Activated naive CD4-positive, alpha-beta T cell treated with anti-CD3 and anti-CD28 coated beads, Interleukin-2, amount 50 U/mL, for 24 hours (primary cell): ENCODE data around the gene RLN3.

Experiments
- H3K27ac Mint-ChIP-seq: one replicate; pipeline ENCODE4 v1.8.0; 2021; ENCODE audit warnings: mild to moderate bottlenecking, mixed read lengths
- H3K27me3 Mint-ChIP-seq: one replicate; pipeline ENCODE4 v1.8.0; 2021; ENCODE audit warnings: mixed read lengths
- H3K36me3 Mint-ChIP-seq: one replicate; pipeline ENCODE4 v1.8.0; 2021; ENCODE audit warnings: mixed read lengths
- H3K4me1 Mint-ChIP-seq: one replicate; pipeline ENCODE4 v1.8.0; 2021; ENCODE audit warnings: mixed read lengths
- H3K4me3 Mint-ChIP-seq: one replicate; pipeline ENCODE4 v1.8.0; 2021; ENCODE audit warnings: mild to moderate bottlenecking, mixed read lengths
- H3K9me3 Mint-ChIP-seq: one replicate; pipeline ENCODE4 v1.8.0; 2021; ENCODE audit warnings: mixed read lengths

RLN3 gene, protein sequence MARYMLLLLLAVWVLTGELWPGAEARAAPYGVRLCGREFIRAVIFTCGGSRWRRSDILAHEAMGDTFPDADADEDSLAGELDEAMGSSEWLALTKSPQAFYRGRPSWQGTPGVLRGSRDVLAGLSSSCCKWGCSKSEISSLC

DNA sequence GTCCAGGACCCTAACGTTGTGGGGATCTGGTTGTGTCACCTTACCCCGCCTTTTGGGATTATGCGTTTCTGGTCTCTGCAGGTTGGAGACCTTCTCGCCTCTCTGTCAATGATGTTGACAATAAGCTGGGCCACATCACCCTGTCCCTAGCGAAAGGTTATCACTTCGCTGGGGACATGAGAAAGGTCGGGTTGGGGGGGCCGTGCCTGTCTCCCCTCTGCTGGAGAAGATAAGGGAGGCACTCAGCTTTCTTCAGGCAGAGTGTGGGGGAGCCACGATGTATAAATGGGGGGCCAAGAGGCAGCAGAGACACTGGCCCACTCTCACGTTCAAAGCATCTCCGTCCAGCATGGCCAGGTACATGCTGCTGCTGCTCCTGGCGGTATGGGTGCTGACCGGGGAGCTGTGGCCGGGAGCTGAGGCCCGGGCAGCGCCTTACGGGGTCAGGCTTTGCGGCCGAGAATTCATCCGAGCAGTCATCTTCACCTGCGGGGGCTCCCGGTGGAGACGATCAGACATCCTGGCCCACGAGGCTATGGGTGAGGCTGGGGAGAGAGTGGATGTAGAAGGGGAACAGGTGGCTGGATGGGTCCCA lies at the start of gene RLN3:
RLN3 (plus strand) TSS at position 293 of the 595 bp plus-strand sequence; CDS start at position 350, 57 bp downstream.
- no peaks in the 10 kb centered on the region for H3K27me3 Mint-ChIP-seq
- H3K36me3 Mint-ChIP-seq: no peaks in the 10 kb centered on the region
- H3K27ac Mint-ChIP-seq: no peak within 1 kb of the TSS
- no peak within 1 kb of the TSS for H3K4me3 Mint-ChIP-seq
- peaks cover 36% of the 10 kb centered on the region for H3K4me1 Mint-ChIP-seq
- no peaks in the 10 kb centered on the region for H3K9me3 Mint-ChIP-seq

DNA sequence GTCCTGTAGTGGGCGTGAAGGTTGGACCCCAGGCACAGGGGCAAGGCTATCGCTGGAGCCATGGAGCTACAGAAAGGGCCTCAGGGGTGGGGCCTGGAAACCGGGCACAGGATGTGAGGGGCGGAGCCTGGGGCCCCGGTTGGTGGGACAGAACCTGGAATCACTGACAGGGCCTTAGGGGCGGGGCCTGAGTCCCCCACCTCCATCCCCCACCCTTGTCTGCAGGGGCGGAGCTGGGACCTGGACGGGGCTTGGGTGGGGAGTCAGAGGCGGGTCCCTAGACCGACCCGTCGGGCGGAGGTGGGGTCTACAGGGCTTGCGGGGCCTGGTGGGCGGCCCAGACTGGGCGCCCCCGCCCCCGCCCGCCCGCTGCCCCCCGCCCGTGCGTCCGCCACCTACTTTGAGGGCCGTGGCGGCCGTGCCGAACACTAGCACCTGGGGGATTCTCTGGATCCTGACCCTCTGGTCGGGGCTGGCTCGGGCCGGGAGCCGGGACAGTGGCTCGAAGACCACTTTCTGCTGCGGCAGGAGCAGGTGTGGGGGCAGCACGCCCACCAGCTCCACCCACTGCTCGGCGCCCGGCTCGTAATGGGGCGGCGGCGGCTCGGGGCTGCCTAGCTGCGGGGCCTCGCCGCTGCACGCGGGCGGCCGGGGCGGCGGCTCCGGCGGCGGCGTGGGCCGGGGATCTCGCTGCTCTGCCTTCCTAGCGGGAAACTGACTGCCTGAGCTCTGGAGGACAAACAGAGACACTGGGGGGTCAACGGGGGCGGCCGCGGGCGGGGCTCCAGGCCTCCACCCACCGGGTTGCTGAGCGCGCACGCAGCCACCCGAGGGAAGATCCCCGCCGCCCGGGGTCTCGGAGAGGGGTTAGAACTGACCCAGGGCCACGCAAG lies 49.4 kb upstream of the RLN3 start:
- no peak overlapping the region for H3K27ac Mint-ChIP-seq
- H3K27me3 Mint-ChIP-seq: no peaks in the 10 kb centered on the region

DNA sequence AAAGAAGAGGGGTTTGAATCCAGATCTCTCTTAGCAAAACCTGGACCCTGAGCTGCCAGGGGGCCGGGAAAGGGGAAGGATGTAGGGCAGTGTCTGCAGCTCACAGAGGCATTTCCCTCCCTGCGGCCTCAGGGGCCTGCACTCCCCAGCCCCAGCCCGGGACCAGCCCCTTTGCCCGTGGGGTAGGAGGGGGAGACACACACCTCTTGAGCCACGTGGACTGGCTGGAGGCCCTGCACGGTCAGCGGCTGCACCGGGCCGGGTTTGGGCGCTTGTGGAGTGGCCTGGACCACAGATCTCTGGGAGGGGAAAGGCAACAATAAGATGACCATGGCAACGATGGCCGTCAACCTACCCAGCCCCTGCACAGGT lies 48.7 kb upstream of the RLN3 start:
- H3K4me3 Mint-ChIP-seq: no peak overlapping the region
- H3K27ac Mint-ChIP-seq: no peak overlapping the region
- H3K36me3 Mint-ChIP-seq: peaks cover 2% of the 10 kb centered on the region
- no peaks in the 10 kb centered on the region for H3K9me3 Mint-ChIP-seq
- no peaks in the 10 kb centered on the region for H3K27me3 Mint-ChIP-seq
- peaks cover 11% of the 10 kb centered on the region for H3K4me1 Mint-ChIP-seq

More for the DNA sequence above, 49.4 kb upstream of the RLN3 start:
- H3K4me3 Mint-ChIP-seq: no peak overlapping the region
- peaks cover 16% of the 10 kb centered on the region for H3K4me1 Mint-ChIP-seq
- H3K36me3 Mint-ChIP-seq: peaks cover 5% of the 10 kb centered on the region
- H3K9me3 Mint-ChIP-seq: no peaks in the 10 kb centered on the region

DNA sequence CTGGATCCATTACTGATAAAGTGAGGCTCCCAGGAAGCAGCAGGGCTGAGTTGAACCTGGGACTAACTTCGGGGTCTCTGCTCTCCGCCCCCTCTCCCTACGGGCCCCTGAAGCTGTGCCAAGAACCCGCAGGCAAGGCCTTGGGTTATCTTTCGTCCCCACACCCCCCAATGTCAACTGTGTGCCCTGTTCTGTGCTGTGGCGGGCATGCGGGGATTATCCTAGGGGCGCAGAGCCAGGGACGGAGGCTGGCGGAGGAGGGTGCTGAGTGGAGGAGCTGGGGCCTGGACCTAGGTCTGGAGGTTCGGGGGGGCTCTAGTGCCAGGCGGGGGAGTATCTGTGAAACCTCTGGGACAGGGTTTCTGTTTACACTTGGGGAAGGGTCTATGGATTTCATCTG lies 48.3 kb upstream of the RLN3 start:
- no peaks in the 10 kb centered on the region for H3K9me3 Mint-ChIP-seq
- H3K4me3 Mint-ChIP-seq: no peak overlapping the region
- H3K27ac Mint-ChIP-seq: no peak overlapping the region
- no peaks in the 10 kb centered on the region for H3K36me3 Mint-ChIP-seq
- no peaks in the 10 kb centered on the region for H3K27me3 Mint-ChIP-seq
- peaks cover 11% of the 10 kb centered on the region for H3K4me1 Mint-ChIP-seq

DNA sequence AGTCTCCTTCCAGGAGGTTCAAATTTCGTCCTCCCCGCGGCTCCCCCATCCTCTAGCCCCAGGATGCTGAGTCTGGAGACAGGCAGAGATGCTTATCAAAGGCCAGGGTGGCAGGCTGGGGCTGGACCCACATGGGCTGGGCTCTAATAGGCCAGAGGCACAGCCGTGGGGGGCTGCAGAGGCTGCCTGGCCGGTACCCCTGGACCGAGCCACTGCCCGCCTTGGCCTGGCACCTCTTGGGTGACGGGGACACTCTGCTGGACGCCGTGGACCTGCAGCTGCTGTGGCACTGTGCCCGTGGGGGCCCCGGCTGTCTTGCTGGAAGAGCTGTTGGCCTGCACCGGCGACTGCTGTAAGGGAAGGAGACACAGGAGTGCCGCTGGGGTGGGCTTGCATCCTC lies 47.6 kb upstream of the RLN3 start:
- Mint-ChIP-seq H3K4me1 (peaks cover 18% of the 10 kb centered on the region), H3K36me3 (no peaks in the 10 kb centered on the region), H3K4me3 (no peak overlapping the region), H3K9me3 (no peaks in the 10 kb centered on the region), H3K27me3 (no peaks in the 10 kb centered on the region), H3K27ac (no peak overlapping the region)

DNA sequence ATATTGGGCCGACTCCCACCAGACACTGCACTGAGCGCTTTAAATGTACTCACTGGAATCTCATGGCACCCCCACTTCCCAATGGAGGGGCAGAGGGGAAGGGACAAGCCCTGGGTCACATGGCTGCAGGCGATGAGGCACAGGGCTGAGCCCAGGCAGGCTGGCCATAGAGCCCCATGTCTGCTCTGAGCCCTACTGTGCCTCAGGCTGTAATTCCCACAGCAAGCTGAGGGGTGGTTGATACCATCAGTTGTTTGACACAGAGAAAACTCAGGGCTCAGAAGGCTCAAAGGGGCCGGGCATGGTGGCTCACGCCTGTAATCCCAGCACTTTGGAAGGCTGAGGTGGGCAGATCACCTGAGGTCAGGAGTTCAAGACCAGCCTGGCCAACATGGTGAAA lies 46.9 kb upstream of the RLN3 start:
- no peaks in the 10 kb centered on the region for H3K9me3 Mint-ChIP-seq
- no peak overlapping the region for H3K4me3 Mint-ChIP-seq
- H3K27me3 Mint-ChIP-seq: no peaks in the 10 kb centered on the region
- H3K36me3 Mint-ChIP-seq: no peaks in the 10 kb centered on the region
- peaks cover 22% of the 10 kb centered on the region for H3K4me1 Mint-ChIP-seq
- peak overlapping the region; percentile 23 for H3K27ac Mint-ChIP-seq

DNA sequence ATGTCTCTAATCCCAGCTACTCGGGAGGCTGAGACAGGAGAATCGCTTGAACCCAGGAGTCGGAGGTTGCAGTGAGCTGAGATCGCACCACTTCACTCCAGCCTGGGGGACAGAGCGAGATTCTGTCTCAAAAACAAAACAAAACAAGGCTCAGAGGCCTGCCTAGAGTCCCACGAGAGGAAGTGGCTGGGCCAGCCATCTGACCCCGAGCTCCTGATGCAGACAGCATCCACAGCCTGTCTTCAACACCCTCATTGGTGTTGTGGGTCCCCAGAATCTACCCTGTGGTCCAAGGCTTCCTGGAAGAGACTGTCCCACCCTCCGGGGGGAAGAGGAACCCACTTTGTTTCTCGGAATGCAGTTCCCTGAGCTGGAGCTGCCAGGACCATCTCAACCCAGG lies 46.5 kb upstream of the RLN3 start:
- H3K4me1 Mint-ChIP-seq: peaks cover 25% of the 10 kb centered on the region
- no peaks in the 10 kb centered on the region for H3K27me3 Mint-ChIP-seq
- no peaks in the 10 kb centered on the region for H3K9me3 Mint-ChIP-seq
- H3K27ac Mint-ChIP-seq: no peak overlapping the region
- no peaks in the 10 kb centered on the region for H3K36me3 Mint-ChIP-seq
- H3K4me3 Mint-ChIP-seq: no peak overlapping the region

DNA sequence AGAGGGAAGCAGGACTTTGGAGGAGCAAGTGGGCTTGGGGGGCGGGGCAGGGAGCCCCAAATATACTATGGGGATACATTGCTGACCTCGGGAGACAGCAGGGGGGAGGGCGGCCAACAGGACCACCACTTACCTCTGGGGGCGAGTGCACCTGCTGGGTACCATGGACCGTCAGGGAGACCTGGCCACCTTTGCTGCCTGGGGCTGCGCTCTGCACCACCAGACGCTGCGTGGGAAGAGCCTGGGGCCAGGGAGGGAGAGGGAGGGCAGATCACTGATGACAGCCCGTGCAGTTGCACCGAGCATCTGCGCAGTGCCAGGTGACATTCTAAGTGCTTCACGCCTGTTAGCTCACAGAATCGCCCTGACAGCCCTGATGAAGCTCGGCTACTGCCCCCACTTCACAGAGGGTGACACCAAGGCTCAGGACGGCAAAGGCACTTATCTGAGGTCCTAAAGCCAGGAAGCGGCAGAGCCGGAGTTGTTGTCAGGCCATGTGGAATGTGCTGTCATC lies 45.9 kb upstream of the RLN3 start:
- no peaks in the 10 kb centered on the region for H3K27me3 Mint-ChIP-seq
- no peaks in the 10 kb centered on the region for H3K36me3 Mint-ChIP-seq
- H3K4me1 Mint-ChIP-seq: peaks cover 30% of the 10 kb centered on the region
- H3K4me3 Mint-ChIP-seq: no peak overlapping the region
- no peak overlapping the region for H3K27ac Mint-ChIP-seq
- no peaks in the 10 kb centered on the region for H3K9me3 Mint-ChIP-seq

DNA sequence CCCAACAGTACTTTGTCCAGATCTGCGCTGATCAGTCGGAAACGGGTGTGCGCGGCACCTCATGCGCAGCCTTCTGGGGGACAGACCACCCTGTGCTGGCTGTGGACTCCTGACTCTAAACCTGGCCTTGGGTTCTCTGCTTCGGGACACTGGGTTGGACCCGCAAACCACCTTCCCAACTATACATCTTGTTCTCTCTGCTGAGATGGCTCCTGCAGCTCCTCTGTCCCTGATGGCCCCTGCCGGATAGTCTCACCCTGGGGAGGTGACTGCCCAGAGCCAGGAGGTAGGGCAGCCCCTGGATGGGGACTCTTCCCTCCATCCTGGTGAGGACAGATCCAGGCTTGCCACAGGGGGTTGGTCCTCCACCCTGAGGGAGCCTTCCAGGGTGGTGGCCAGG lies 45.2 kb upstream of the RLN3 start:
- Mint-ChIP-seq H3K4me1 (peaks cover 37% of the 10 kb centered on the region), H3K27ac (peak overlapping the region; percentile 70), H3K9me3 (no peaks in the 10 kb centered on the region), H3K27me3 (no peaks in the 10 kb centered on the region), H3K4me3 (no peak overlapping the region), H3K36me3 (no peaks in the 10 kb centered on the region)

DNA sequence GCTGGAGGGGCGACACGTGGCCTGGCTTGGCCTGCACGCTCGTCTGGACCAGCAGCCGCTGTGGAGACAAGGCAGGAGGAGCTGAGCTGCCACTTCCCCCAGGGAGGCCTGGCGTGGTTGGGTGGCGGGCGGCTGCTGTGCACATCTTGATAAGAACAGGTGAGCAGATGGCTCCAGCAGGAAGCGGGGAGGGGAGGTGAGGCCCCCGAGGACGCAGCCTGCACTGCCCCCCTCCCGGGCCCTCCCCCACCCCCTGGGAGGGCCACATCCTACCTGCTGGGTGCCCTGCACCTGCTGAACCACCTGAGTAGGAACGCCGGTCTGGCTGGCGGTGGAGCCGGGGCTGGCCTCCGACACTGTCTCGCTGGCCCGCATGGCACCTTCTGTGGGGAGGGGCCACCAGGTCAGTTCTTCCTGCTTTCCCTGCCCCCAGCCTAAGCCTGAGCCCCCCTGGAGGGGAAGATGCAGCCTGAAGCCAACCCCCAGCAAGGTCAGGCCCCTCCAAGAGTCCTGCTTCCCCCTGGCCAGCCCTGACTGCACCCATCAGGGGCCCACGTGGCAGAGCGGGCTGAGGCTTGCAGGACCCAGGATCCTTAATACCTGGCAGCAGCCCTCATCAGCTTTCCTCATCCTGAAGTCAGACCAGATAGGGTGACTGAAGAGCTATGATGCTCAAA lies 44.6 kb upstream of the RLN3 start:
- no peaks in the 10 kb centered on the region for H3K27me3 Mint-ChIP-seq
- H3K27ac Mint-ChIP-seq: peak overlapping the region; percentile 70
- H3K4me3 Mint-ChIP-seq: no peak overlapping the region

DNA sequence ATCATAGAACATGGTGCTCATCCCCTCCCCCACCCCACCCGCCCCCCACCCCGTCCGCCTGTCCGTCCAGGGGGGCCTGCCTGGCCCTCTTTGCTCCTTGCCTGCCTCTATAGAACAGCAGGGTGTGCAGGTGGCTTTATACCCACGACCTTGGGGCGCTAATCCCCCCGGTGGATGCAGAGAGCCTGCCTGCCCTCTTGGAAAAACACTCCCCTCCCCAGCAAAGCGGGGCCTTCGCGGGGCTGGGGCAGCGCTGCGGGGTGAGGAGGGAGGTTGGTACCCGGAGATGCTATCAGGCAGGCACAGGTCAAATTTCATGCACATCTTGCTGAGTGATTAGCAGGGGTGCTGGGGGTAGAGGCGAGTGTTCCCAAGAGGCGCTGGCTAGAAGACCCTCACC lies 43.8 kb upstream of the RLN3 start:
- Mint-ChIP-seq H3K4me1 (peaks cover 50% of the 10 kb centered on the region), H3K36me3 (no peaks in the 10 kb centered on the region), H3K4me3 (no peak overlapping the region), H3K27ac (peak overlapping the region; percentile 35), H3K9me3 (no peaks in the 10 kb centered on the region), H3K27me3 (no peaks in the 10 kb centered on the region)

More for the DNA sequence above, 44.6 kb upstream of the RLN3 start:
- H3K4me1 Mint-ChIP-seq: peaks cover 42% of the 10 kb centered on the region
- no peaks in the 10 kb centered on the region for H3K36me3 Mint-ChIP-seq
- H3K9me3 Mint-ChIP-seq: no peaks in the 10 kb centered on the region

DNA sequence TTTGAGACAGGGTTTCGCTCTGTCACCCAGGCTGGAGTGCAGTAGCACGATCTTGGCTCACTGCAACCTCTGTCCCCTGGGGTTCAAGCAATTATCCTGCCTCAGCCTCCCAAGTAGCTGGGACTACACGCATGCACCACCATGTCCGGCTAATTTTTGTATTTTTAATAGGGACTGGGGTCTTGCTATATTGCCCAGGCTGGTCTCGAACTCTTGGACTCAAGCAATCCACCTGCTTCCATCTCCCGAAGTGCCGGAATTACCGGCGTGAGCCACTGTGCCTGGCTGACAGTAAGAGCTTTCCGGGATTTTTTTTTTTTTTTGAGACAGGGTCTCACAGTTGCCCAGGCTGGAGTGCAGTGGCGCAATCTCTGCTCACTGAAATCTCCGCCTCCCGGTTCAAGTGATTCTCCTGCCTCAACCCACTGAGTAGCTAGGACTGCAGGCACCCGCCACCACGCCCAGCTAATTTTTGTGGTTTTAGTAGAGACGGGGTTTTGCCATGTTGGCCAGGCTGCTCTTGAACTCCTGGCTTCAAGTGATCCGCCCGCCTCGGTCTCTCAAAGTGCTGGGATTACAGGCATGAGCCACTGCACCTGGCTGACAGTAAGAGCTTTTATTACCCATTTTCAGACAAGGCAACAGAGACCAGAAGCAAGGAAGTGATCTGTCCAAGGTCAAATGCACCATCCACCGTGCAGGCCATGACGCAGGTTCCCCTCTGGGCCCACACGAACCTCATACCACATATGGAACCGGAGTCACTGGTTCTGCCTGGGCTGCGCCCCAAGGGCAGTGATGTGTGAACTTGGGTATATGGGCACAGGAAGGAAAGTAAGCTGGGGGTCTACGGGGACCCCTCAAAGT lies 42.8 kb upstream of the RLN3 start:
- Mint-ChIP-seq H3K4me3 (peak overlapping the region; percentile 35), H3K9me3 (no peaks in the 10 kb centered on the region), H3K27me3 (no peaks in the 10 kb centered on the region), H3K27ac (peak overlapping the region; percentile 94), H3K36me3 (peaks cover 8% of the 10 kb centered on the region), H3K4me1 (peaks cover 60% of the 10 kb centered on the region)

DNA sequence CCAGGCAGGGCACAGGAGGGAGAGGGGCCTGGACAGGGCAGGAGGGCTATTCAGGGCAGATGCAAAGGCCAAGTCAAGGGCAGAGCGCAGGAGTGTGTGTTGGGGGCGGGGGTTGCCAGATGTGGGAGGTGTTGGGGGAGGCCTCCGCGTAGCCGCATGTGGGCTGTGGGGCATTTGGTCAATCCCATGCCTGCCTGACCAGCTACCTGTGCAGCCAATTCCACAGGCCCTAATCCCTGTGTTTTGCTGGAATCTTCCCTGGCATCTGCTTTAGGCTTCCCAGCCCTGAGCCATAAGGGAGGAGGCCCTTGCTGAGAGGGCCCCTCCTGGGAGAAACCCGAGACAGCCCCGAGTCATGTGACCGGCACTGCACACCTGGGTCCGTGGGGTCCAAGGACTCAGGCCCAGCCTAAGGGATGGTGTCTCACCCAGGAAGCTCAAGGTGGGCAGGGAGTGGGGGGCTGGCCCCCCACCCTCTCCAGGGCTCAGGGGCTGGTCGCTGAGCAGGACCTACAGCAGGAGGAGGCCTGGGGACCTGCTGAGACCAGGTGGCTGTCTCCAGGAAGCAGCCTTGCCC lies 42.1 kb upstream of the RLN3 start:
- H3K27me3 Mint-ChIP-seq: no peaks in the 10 kb centered on the region
- peaks cover 64% of the 10 kb centered on the region for H3K4me1 Mint-ChIP-seq
- H3K4me3 Mint-ChIP-seq: peak overlapping the region; percentile 35
- H3K27ac Mint-ChIP-seq: peak overlapping the region; percentile 97
- peaks cover 8% of the 10 kb centered on the region for H3K36me3 Mint-ChIP-seq
- no peaks in the 10 kb centered on the region for H3K9me3 Mint-ChIP-seq

DNA sequence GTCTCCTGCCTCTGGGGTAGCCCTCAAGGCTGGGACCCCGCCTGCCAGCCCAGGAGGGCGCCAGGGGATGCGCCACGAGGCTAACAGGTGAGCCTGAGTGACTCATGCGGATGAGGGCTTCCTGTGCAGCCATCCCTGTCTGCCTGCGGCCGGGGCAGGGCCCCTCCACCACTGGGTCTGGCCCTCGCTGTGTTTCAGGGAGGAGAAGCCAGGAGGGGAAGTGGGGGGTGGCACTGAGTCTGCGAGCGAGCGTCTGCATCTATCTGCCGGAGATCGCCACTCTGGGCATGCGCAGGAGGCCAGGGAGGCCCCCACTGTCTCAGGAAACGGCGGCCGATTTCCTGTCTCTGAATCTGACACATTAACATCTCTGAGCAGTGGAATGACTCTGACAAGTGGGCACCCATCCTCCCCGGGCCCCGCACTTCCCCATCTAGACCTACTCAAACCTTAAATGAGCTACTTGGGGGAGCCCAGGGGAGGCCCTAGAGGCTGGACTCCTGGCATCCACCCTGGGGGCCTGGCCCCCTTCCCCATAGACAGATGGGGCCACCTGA lies 41.5 kb upstream of the RLN3 start:
- Mint-ChIP-seq H3K27me3 (no peaks in the 10 kb centered on the region), H3K27ac (peak overlapping the region; percentile 97), H3K36me3 (peaks cover 8% of the 10 kb centered on the region), H3K4me3 (peak overlapping the region; percentile 73), H3K9me3 (no peaks in the 10 kb centered on the region), H3K4me1 (peaks cover 68% of the 10 kb centered on the region)
